H9 (cell line): ENCODE data around the gene OR6C68. TPM values are rescaled to one million over a fixed set of nuclear protein-coding genes. Genes with fewer than 3 reads are reported as not detected.

Experiments used
- DNase-seq: peaks from one replicate; pipeline ENCODE4 v3.0.0-alpha.2; 2017
- H2AFZ ChIP-seq: one replicate; pipeline ENCODE4 v1.6.1; 2013; ENCODE audit warnings: mild to moderate bottlenecking, low read length, control low read depth, moderate library complexity
- H2AK5ac ChIP-seq: 2 replicates; pipeline ENCODE4 v1.6.1; 2013; ENCODE audit warnings: low read length, control low read depth, mixed read lengths; ENCODE audit not compliant: insufficient read length
- H2BK120ac ChIP-seq: one replicate; pipeline ENCODE4 v1.6.1; 2013; ENCODE audit warnings: low read depth, mild to moderate bottlenecking, low read length, control low read depth, inconsistent platforms; ENCODE audit not compliant: poor library complexity, severe bottlenecking
- H2BK12ac ChIP-seq: 2 replicates; pipeline ENCODE4 v1.6.1; 2013; ENCODE audit warnings: low read length, control low read depth, mixed read lengths, low read depth; ENCODE audit not compliant: insufficient read length
- H2BK15ac ChIP-seq: 2 replicates; pipeline ENCODE4 v1.6.1; 2013; ENCODE audit warnings: low read depth, low read length, control low read depth
- H2BK20ac ChIP-seq: one replicate; pipeline ENCODE4 v1.6.1; 2013; ENCODE audit warnings: low read depth, mild to moderate bottlenecking, low read length, control low read depth, inconsistent platforms; ENCODE audit not compliant: poor library complexity, severe bottlenecking
- H2BK5ac ChIP-seq: 2 replicates; pipeline ENCODE4 v1.6.1; 2013; ENCODE audit warnings: low read length, control low read depth, mixed read lengths; ENCODE audit not compliant: insufficient read length
- H3K14ac ChIP-seq: 2 replicates; pipeline ENCODE4 v1.6.1; 2013; ENCODE audit warnings: low read length, control low read depth; ENCODE audit not compliant: insufficient read depth
- H3K18ac ChIP-seq: 2 replicates; pipeline ENCODE4 v1.6.1; 2013; ENCODE audit warnings: low read depth, mild to moderate bottlenecking, mixed read lengths, low read length, control low read depth; ENCODE audit not compliant: insufficient read length
- H3K23ac ChIP-seq: 2 replicates; pipeline ENCODE4 v1.6.1; 2013; ENCODE audit warnings: low read length, control low read depth, mixed read lengths, low read depth; ENCODE audit not compliant: insufficient read length
- H3K23me2 ChIP-seq: 2 replicates; pipeline ENCODE4 v1.6.1; 2013; ENCODE audit warnings: low read depth, mild to moderate bottlenecking, mixed read lengths, low read length, control low read depth; ENCODE audit not compliant: insufficient read length, poor library complexity, severe bottlenecking
- H3K27ac ChIP-seq: 2 replicates; pipeline ENCODE4 v1.5.1; 2013; ENCODE audit warnings: low read length, control low read depth, mixed read lengths, low read depth; ENCODE audit not compliant: insufficient read length
- H3K27me3 ChIP-seq: 2 replicates; pipeline ENCODE4 v1.6.1; 2013; ENCODE audit warnings: low read length, control low read depth, inconsistent platforms; ENCODE audit not compliant: insufficient read depth
- H3K4ac ChIP-seq: 2 replicates; pipeline ENCODE4 v1.6.1; 2013; ENCODE audit warnings: low read depth, mild to moderate bottlenecking, control low read depth, inconsistent platforms, low read length, moderate library complexity
- H3K4me1 ChIP-seq: 2 replicates; pipeline ENCODE4 v1.6.1; 2013; ENCODE audit warnings: low read length, control low read depth, inconsistent platforms; ENCODE audit not compliant: insufficient read depth
- H3K4me2 ChIP-seq: 2 replicates; pipeline ENCODE4 v1.6.1; 2013; ENCODE audit warnings: low read length, control low read depth, mixed read lengths; ENCODE audit not compliant: insufficient read length, insufficient read depth
- H3K56ac ChIP-seq: 2 replicates; pipeline ENCODE4 v1.6.1; 2013; ENCODE audit warnings: low read depth, mild to moderate bottlenecking, mixed read lengths, low read length, control low read depth; ENCODE audit not compliant: insufficient read length
- H3K79me1 ChIP-seq: 2 replicates; pipeline ENCODE4 v1.6.1; 2013; ENCODE audit warnings: low read depth, mild to moderate bottlenecking, moderate library complexity, low read length, control low read depth, inconsistent platforms; ENCODE audit not compliant: insufficient read depth, poor library complexity, severe bottlenecking
- H3K79me2 ChIP-seq: 2 replicates; pipeline ENCODE4 v1.6.1; 2013; ENCODE audit warnings: low read length, control low read depth, inconsistent platforms; ENCODE audit not compliant: insufficient read depth
- H3K9ac ChIP-seq: 2 replicates; pipeline ENCODE4 v1.6.1; 2013; ENCODE audit warnings: low read length, control low read depth, mixed read lengths; ENCODE audit not compliant: insufficient read length; ENCODE audit errors: extremely low read depth
- H3K9me3 ChIP-seq: one replicate; pipeline ENCODE4 v1.6.1; 2013; ENCODE audit warnings: low read depth, low read length, inconsistent platforms; ENCODE audit not compliant: control insufficient read depth
- H3T11ph ChIP-seq: one replicate; pipeline ENCODE4 v1.6.1; 2013; ENCODE audit warnings: mild to moderate bottlenecking, low read length, control low read depth, inconsistent platforms
- H4K20me1 ChIP-seq: one replicate; pipeline ENCODE4 v1.6.1; 2013; ENCODE audit not compliant: control insufficient read depth, insufficient read length, insufficient read depth
- H4K5ac ChIP-seq: 2 replicates; pipeline ENCODE4 v1.6.1; 2013; ENCODE audit warnings: low read depth, mild to moderate bottlenecking, mixed read lengths, low read length, control low read depth; ENCODE audit not compliant: insufficient read length
- H4K8ac ChIP-seq: replicated peaks from 2 replicates; pipeline ENCODE4 v1.6.1; 2013; ENCODE audit warnings: low read length, control low read depth, mixed read lengths, low read depth; ENCODE audit not compliant: insufficient read length
- H4K91ac ChIP-seq: 2 replicates; pipeline ENCODE4 v1.6.1; 2013; ENCODE audit warnings: low read depth, mild to moderate bottlenecking, moderate library complexity, mixed read lengths, low read length, control low read depth; ENCODE audit not compliant: insufficient read length
- H3K27ac Mint-ChIP-seq, 3 experiments: 2 replicates in 2 of 3; 3 replicates in 1 of 3; pipeline ENCODE4 v1.8.0; 2020 to 2021; ENCODE audit warnings: mixed read lengths in 3 of 3, mild to moderate bottlenecking in 1 of 3, moderate library complexity in 1 of 3
- H3K27me3 Mint-ChIP-seq: 2 replicates; pipeline ENCODE4 v1.8.0; 2021; ENCODE audit warnings: low read depth, mild to moderate bottlenecking, moderate library complexity, mixed read lengths
- H3K36me3 Mint-ChIP-seq, 3 experiments: 2 replicates in 2 of 3; 3 replicates in 1 of 3; pipeline ENCODE4 v1.8.0; 2020 to 2021; ENCODE audit warnings: low read depth in 3 of 3, mixed read lengths in 3 of 3; ENCODE audit not compliant: insufficient read depth in 1 of 3
- H3K4me1 Mint-ChIP-seq, 2 experiments: 2 replicates each; pipeline ENCODE4 v1.8.0; 2020; ENCODE audit warnings: mixed read lengths in 2 of 2
- H3K4me3 Mint-ChIP-seq, 2 experiments: 2 replicates in 1 of 2; 3 replicates in 1 of 2; pipeline ENCODE4 v1.8.0; 2020 to 2021; ENCODE audit warnings: mild to moderate bottlenecking in 2 of 2, mixed read lengths in 2 of 2, moderate library complexity in 1 of 2
- H3K9me3 Mint-ChIP-seq, 2 experiments: 2 replicates in 1 of 2; 3 replicates in 1 of 2; pipeline ENCODE4 v1.8.0; 2020; ENCODE audit warnings: mild to moderate bottlenecking in 2 of 2, mixed read lengths in 2 of 2, moderate library complexity in 1 of 2
- WGBS: extraction: QIAGEN DNeasy Blood & Tissue Kit; methylation state at CpG from one replicate; pipeline ENCODE4 v1.1.7; 2013; ENCODE audit warnings: missing lambda C conversion rate, low lambda C conversion rate, mixed read lengths; ENCODE audit not compliant: insufficient read length; ENCODE audit errors: extremely low coverage; 5-methylcytosine and 5-hydroxymethylcytosine counted together
- total RNA-seq: library from RNA; stranded (reverse); gene quantifications from 2 replicates; pipeline ENCODE4 v1.2.1, GENCODE V29; 2021
- TF ChIP-seq, protein P1 (sequence below): fragments of 200-600 bp; sonication (generic); conservative IDR thresholded peaks from 3 replicates; pipeline ENCODE4 v1.8.0; 2021; ENCODE audit warnings: antibody characterized with exemption, mild to moderate bottlenecking

Gene OR6C68
- total RNA-seq, 1 experiment from 2014 or later: not detected

DNA sequence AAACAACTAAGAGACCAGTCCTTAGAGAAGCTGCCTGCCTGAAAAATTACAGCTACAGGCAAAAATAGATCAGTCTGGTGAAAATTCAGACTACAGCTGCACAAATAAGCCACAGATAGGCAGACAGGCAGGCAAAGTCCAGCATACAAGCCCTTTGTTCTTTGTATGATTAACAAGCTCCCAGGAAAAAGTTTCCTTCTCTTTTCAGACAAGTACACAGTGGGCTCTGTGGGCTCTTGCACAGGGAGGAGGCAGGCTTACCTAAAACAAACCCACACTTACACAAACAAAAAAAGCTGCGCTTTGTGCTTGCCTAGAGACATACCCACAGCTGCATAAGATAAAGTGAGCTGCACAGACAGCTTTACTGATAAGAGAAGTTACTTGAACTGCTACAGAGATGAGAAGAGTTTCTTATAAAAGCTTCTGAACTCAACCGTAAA is 7.7 kb downstream of the OR6C68 start:
- H3K4me2 ChIP-seq: no peak overlapping the region
- H4K5ac ChIP-seq: no peak overlapping the region
- no peaks in the 10 kb centered on the region for H3K9me3 ChIP-seq
- no peak overlapping the region for H2AK5ac ChIP-seq
- WGBS: no CpG with 5 or more reads among the region's 2 CpGs
- H3K14ac ChIP-seq: no peak overlapping the region
- H2BK12ac ChIP-seq: no peak overlapping the region
- H3K4me3 Mint-ChIP-seq: no peak overlapping the region
- no peak overlapping the region for H3K23ac ChIP-seq
- H3K9me3 Mint-ChIP-seq: no peaks in the 10 kb centered on the region
- no peak overlapping the region for H2BK120ac ChIP-seq
- no peak overlapping the region for H3T11ph ChIP-seq
- no peaks in the 10 kb centered on the region for H3K4me1 Mint-ChIP-seq
- no peak overlapping the region for H4K91ac ChIP-seq
- no peaks in the 10 kb centered on the region for H3K79me1 ChIP-seq
- H4K8ac ChIP-seq: no peak overlapping the region
- DNase-seq: no peak
- no peak overlapping the region for H3K56ac ChIP-seq
- H3K4me1 ChIP-seq: no peaks in the 10 kb centered on the region; the same call in 1 of the 2 replicates
- H2BK20ac ChIP-seq: no peak overlapping the region
- no peak overlapping the region for H3K9ac ChIP-seq
- H4K20me1 ChIP-seq: no peaks in the 10 kb centered on the region
- no peaks in the 10 kb centered on the region; the same call in 1 of the 2 replicates for H3K27me3 Mint-ChIP-seq
- no peak overlapping the region for H3K27ac Mint-ChIP-seq
- no peak overlapping the region for H2BK5ac ChIP-seq
- no peaks in the 10 kb centered on the region for H3K79me2 ChIP-seq
- H3K27me3 ChIP-seq: no peaks in the 10 kb centered on the region
- H3K23me2 ChIP-seq: no peaks in the 10 kb centered on the region
- TF ChIP-seq, protein P1, sequence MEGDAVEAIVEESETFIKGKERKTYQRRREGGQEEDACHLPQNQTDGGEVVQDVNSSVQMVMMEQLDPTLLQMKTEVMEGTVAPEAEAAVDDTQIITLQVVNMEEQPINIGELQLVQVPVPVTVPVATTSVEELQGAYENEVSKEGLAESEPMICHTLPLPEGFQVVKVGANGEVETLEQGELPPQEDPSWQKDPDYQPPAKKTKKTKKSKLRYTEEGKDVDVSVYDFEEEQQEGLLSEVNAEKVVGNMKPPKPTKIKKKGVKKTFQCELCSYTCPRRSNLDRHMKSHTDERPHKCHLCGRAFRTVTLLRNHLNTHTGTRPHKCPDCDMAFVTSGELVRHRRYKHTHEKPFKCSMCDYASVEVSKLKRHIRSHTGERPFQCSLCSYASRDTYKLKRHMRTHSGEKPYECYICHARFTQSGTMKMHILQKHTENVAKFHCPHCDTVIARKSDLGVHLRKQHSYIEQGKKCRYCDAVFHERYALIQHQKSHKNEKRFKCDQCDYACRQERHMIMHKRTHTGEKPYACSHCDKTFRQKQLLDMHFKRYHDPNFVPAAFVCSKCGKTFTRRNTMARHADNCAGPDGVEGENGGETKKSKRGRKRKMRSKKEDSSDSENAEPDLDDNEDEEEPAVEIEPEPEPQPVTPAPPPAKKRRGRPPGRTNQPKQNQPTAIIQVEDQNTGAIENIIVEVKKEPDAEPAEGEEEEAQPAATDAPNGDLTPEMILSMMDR: no peak
- no peak overlapping the region for H3K18ac ChIP-seq
- H3K4ac ChIP-seq: no peak overlapping the region
- no peak overlapping the region for H2AFZ ChIP-seq
- no peak overlapping the region for H3K27ac ChIP-seq
- no peaks in the 10 kb centered on the region for H3K36me3 Mint-ChIP-seq
- H2BK15ac ChIP-seq: no peak overlapping the region
